COLO829 (cell line): ENCODE data around the gene SUSD3.
"Not testable (repeated sequence)": the region's sequence is repeated elsewhere in the genome, so short reads cannot be mapped to it uniquely, and the experiment has no call there.

Experiments used
- DNase-seq: peaks from one replicate; pipeline ENCODE4 v3.0.0; 2012; ENCODE audit warnings: low spot score

Gene SUSD3

GRCh38 chr9:93112116-93112863 is 53.8 kb downstream of the SUSD3 start:
- no peak for DNase-seq

GRCh38 chr9:93112864-93113389 is 54.4 kb downstream of the SUSD3 start:
- DNase-seq: no peak

GRCh38 chr9:93114169-93114983 is 55.9 kb downstream of the SUSD3 start:
- DNase-seq: no peak

- no peak for DNase-seq
Measured at GRCh38 chr9:93114984-93115335, 56.5 kb downstream of the SUSD3 start.

GRCh38 chr9:93115486-93116071 is 57.1 kb downstream of the SUSD3 start:
- DNase-seq: no peak

GRCh38 chr9:93116072-93116961 is 57.8 kb downstream of the SUSD3 start:
- DNase-seq: no peak

- not testable (repeated sequence) for DNase-seq
Measured at GRCh38 chr9:93117521-93117920, 59.0 kb downstream of the SUSD3 start.

- no peak for DNase-seq
Measured at GRCh38 chr9:93117924-93118862, 59.7 kb downstream of the SUSD3 start.

GRCh38 chr9:93118863-93119702 is 60.6 kb downstream of the SUSD3 start:
- no peak for DNase-seq

- DNase-seq: no peak
Measured at GRCh38 chr9:93119703-93119952, 61.1 kb downstream of the SUSD3 start.

- peak; percentile 91 for DNase-seq
Measured at GRCh38 chr9:93119953-93120845, 61.7 kb downstream of the SUSD3 start.

GRCh38 chr9:93120846-93121315 is 62.4 kb downstream of the SUSD3 start:
- no peak for DNase-seq

- DNase-seq: no peak
Measured at GRCh38 chr9:93121316-93122241, 63.1 kb downstream of the SUSD3 start.

- DNase-seq: no peak
Measured at GRCh38 chr9:93122721-93123221, 64.3 kb downstream of the SUSD3 start.

GRCh38 chr9:93123561-93124283 is 65.2 kb downstream of the SUSD3 start:
- DNase-seq: no peak

- DNase-seq: no peak
Measured at GRCh38 chr9:93124793-93125192, 66.3 kb downstream of the SUSD3 start.
